Measurements from ENCODE around the gene VWA7.

GRCh38 chr6:31768363-31769257 lies 8.5 kb downstream of the VWA7 start:
- TF ChIP-seq CTCF (IDR thresholded peaks at IDR 0.05) (no peak), POLR2A (IDR thresholded peaks at IDR 0.05) (no peak)

All from heart left ventricle (tissue), 13 donors.